Activated naive CD8-positive, alpha-beta T cell treated with anti-CD3 and anti-CD28 coated beads, Interleukin-2, amount 50 U/mL, for 24 hours (primary cell): Measurements from ENCODE around the gene GALNT2.

ENCODE experiments used
- ATAC-seq: fragments of 150-1000 bp; cut with Tn5 transposase; one replicate; pipeline ENCODE4 v1.10.0; 2021
- DNase-seq: peaks from one replicate; pipeline ENCODE4 v3.0.0; 2021
- H3K27ac Mint-ChIP-seq: one replicate; pipeline ENCODE4 v1.8.0; 2021; ENCODE audit warnings: mild to moderate bottlenecking, mixed read lengths
- H3K27me3 Mint-ChIP-seq: one replicate; pipeline ENCODE4 v1.8.0; 2021; ENCODE audit warnings: mixed read lengths
- H3K36me3 Mint-ChIP-seq: one replicate; pipeline ENCODE4 v1.8.0; 2021; ENCODE audit warnings: low read depth, mixed read lengths
- H3K4me1 Mint-ChIP-seq: one replicate; pipeline ENCODE4 v1.8.0; 2021; ENCODE audit warnings: mixed read lengths
- H3K4me3 Mint-ChIP-seq: one replicate; pipeline ENCODE4 v1.8.0; 2021; ENCODE audit warnings: mild to moderate bottlenecking, moderate library complexity, mixed read lengths
- H3K9me3 Mint-ChIP-seq: one replicate; pipeline ENCODE4 v1.8.0; 2021; ENCODE audit warnings: mixed read lengths

GALNT2 gene

DNA sequence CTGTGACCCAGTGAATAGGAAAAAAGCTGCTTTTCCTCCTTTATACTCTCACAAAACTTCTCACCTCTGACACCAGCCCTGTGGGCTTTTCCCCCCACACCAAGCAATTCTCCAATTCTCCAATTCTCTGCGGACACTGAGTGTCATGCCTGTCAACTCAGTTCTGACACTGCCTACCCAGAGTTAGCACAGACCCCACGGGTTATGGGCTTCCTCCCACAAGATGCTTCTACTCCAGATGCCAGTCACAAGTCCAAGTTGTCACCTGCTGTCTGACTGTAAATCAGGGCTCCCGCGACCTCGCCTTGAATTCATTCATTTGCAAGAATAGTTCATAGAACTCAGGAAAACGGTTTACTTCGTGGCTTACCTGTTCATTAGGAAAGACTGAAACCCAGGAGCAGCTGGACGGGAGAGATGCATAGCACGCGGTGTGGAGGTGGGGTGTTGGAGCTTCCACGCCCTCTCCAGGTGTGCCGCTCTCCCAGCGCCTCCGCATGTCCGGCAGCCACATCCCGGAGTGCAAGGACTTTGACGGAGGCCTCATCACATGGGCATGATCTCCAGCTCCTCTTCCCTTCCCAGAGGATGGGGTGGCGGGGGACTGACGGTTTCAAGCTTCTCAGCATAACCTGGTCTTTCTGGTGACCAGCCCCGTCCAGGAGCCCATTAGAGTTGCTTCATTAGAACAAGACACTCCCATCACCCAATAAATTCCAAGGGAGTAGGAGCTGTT, 204.4 kb downstream of the GALNT2 start:
- ATAC-seq (no peak), DNase-seq (no peak)
- Mint-ChIP-seq H3K27me3 (no peaks in the 10 kb centered on the region), H3K9me3 (no peaks in the 10 kb centered on the region), H3K4me1 (peaks cover 58% of the 10 kb centered on the region), H3K36me3 (peaks cover 27% of the 10 kb centered on the region), H3K4me3 (peak overlapping the region; percentile 36), H3K27ac (peak overlapping the region; percentile 93)

GRCh38 chr1:230272557-230272956, 205.5 kb downstream of the GALNT2 start:
- no peaks in the 10 kb centered on the region for H3K9me3 Mint-ChIP-seq
- no peak overlapping the region for H3K4me3 Mint-ChIP-seq
- H3K27ac Mint-ChIP-seq, result peak overlapping the region; percentile 64
- H3K27me3 Mint-ChIP-seq, result no peaks in the 10 kb centered on the region
- peaks cover 28% of the 10 kb centered on the region for H3K36me3 Mint-ChIP-seq
- DNase-seq (no peak), ATAC-seq (no peak)
- peaks cover 67% of the 10 kb centered on the region for H3K4me1 Mint-ChIP-seq

DNA sequence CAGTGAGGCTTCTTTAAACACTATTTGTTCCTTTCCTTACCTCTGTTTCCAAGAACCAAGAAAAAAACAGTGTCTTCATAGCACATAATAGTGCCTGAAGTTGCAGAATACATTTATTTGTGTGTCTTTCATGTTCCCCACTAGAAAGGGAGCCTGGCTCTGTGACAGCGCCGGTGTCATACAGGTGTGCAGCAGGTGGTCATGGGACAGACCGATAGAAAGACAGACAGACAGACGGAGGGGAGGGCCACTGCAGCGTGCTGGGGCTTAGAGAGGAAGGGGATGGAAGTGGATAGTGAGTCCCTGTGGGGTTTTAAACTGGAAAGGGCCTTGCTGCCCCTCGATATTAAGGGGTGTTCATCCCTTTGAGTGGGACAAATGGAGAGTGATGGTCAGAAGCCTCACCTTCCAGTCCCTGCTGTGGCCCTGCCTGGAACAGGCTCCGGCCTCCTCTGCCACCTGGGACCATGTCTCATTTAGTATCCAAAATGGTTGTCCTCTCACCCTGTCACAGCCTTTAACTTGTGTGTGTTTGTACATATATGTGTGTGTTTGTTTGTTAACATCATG, 206.2 kb downstream of the GALNT2 start:
- Mint-ChIP-seq H3K9me3 (no peaks in the 10 kb centered on the region), H3K27me3 (no peaks in the 10 kb centered on the region), H3K36me3 (peaks cover 28% of the 10 kb centered on the region), H3K4me1 (peaks cover 70% of the 10 kb centered on the region), H3K27ac (peak overlapping the region; percentile 72), H3K4me3 (no peak overlapping the region)
- no peak for DNase-seq
- ATAC-seq, result no peak

DNA sequence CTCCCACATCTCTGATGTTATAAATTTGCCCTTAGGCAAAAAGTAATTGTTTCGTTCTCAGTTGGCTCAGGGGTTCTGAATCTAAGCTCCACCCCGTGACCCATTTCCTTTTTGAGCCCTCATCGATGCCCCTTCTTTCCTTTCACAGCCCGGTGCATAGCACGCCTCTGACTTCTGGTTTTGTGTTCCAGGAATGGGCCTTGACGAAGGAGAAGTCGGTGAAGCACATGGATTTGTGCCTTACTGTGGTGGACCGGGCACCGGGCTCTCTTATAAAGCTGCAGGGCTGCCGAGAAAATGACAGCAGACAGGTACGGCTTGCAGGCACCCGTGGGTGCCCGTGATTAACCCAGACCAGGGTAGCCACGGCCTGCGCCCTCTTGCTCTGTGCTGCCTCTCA, 207.2 kb downstream of the GALNT2 start:
- H3K27ac Mint-ChIP-seq, result peak overlapping the region; percentile 72
- no peaks in the 10 kb centered on the region for H3K9me3 Mint-ChIP-seq
- H3K4me1 Mint-ChIP-seq, result peaks cover 76% of the 10 kb centered on the region
- DNase-seq, result no peak
- H3K36me3 Mint-ChIP-seq, result peaks cover 35% of the 10 kb centered on the region
- ATAC-seq, result peak; percentile 11
- no peaks in the 10 kb centered on the region for H3K27me3 Mint-ChIP-seq
- peak overlapping the region; percentile 4 for H3K4me3 Mint-ChIP-seq

DNA sequence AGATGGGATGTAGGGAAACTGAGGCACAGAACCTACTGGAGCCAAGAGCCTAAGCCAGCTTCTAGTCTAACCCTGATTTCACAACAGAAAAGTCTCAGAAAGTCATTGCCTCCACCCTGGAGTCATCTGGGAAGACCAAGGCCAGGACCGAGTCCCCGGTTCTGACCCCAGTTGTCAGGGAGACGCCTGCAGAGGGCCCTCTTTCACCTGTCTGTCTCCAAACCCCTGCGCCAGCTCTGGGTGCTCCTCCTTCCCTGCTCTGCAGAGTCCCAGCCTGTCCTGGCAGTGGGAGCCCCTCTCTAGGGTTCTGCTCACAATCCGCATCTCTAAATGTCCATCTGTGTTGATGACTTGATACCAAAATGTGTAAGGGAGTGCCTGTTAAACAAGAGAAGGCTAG, 209.4 kb downstream of the GALNT2 start:
- Mint-ChIP-seq H3K27ac (no peak overlapping the region), H3K27me3 (no peaks in the 10 kb centered on the region), H3K4me3 (no peak overlapping the region), H3K36me3 (peaks cover 39% of the 10 kb centered on the region), H3K4me1 (peaks cover 61% of the 10 kb centered on the region), H3K9me3 (no peaks in the 10 kb centered on the region)
- DNase-seq, result no peak
- no peak for ATAC-seq

- Mint-ChIP-seq H3K27me3 (no peaks in the 10 kb centered on the region), H3K36me3 (peaks cover 36% of the 10 kb centered on the region), H3K27ac (peak overlapping the region; percentile 49), H3K4me1 (peaks cover 59% of the 10 kb centered on the region), H3K9me3 (no peaks in the 10 kb centered on the region), H3K4me3 (no peak overlapping the region)
- DNase-seq, result no peak
- ATAC-seq, result no peak
Measured at GRCh38 chr1:230277201-230278025, 210.4 kb downstream of the GALNT2 start.

GRCh38 chr1:230278376-230278775, 211.3 kb downstream of the GALNT2 start:
- H3K4me3 Mint-ChIP-seq, result no peak overlapping the region
- H3K4me1 Mint-ChIP-seq, result peaks cover 50% of the 10 kb centered on the region
- DNase-seq, result no peak
- ATAC-seq, result no peak
- H3K27me3 Mint-ChIP-seq, result no peaks in the 10 kb centered on the region
- H3K27ac Mint-ChIP-seq, result no peak overlapping the region
- H3K9me3 Mint-ChIP-seq, result no peaks in the 10 kb centered on the region
- H3K36me3 Mint-ChIP-seq, result peaks cover 36% of the 10 kb centered on the region

GRCh38 chr1:230278871-230279582, 212.0 kb downstream of the GALNT2 start:
- Mint-ChIP-seq H3K36me3 (peaks cover 35% of the 10 kb centered on the region), H3K4me1 (peaks cover 43% of the 10 kb centered on the region), H3K27ac (peak overlapping the region; percentile 3), H3K9me3 (no peaks in the 10 kb centered on the region), H3K4me3 (no peak overlapping the region), H3K27me3 (no peaks in the 10 kb centered on the region)
- DNase-seq, result no peak
- no peak for ATAC-seq

GRCh38 chr1:230279583-230279945, 212.5 kb downstream of the GALNT2 start:
- H3K9me3 Mint-ChIP-seq, result no peaks in the 10 kb centered on the region
- no peak overlapping the region for H3K4me3 Mint-ChIP-seq
- no peak overlapping the region for H3K27ac Mint-ChIP-seq
- H3K27me3 Mint-ChIP-seq, result no peaks in the 10 kb centered on the region
- peaks cover 31% of the 10 kb centered on the region for H3K36me3 Mint-ChIP-seq
- no peak for DNase-seq
- peaks cover 38% of the 10 kb centered on the region for H3K4me1 Mint-ChIP-seq
- peak; percentile 10 for ATAC-seq

- Mint-ChIP-seq H3K4me3 (no peak overlapping the region), H3K27me3 (no peaks in the 10 kb centered on the region), H3K36me3 (peaks cover 32% of the 10 kb centered on the region), H3K4me1 (peaks cover 36% of the 10 kb centered on the region), H3K27ac (no peak overlapping the region), H3K9me3 (no peaks in the 10 kb centered on the region)
- no peak for DNase-seq
- ATAC-seq, result peak; percentile 34
Measured at GRCh38 chr1:230280054-230280795, 213.2 kb downstream of the GALNT2 start.

DNA sequence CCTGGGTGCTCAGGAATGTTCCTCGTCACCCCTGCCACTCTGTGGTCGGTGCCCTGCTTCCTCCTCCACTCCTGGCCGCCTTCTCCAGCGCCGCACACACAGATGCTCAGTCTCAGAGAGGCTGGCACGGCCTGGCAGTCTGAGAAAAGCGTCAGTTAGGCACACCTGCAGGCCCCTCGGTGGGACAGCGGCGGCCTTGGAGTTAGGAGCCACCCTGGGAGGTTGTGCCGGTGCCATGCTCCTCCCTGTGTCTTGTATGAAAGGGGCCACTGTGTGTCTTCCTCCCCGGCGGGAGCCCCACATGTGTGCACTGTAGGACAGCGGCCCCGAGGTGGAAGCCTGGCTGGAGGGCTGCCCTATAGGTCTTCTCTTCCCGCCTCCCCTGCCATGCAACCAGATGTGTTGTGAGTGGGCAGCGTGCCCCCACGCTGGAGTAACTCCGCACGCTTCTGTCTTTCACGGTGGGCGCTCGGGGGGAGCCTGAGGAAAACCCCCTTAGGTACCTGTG, 213.9 kb downstream of the GALNT2 start:
- no peaks in the 10 kb centered on the region for H3K9me3 Mint-ChIP-seq
- no peak for ATAC-seq
- H3K27me3 Mint-ChIP-seq, result no peaks in the 10 kb centered on the region
- no peak for DNase-seq
- no peak overlapping the region for H3K4me3 Mint-ChIP-seq
- no peak overlapping the region for H3K27ac Mint-ChIP-seq
- peaks cover 32% of the 10 kb centered on the region for H3K36me3 Mint-ChIP-seq
- H3K4me1 Mint-ChIP-seq, result peaks cover 36% of the 10 kb centered on the region

- no peaks in the 10 kb centered on the region for H3K9me3 Mint-ChIP-seq
- no peak for DNase-seq
- no peak for ATAC-seq
Measured at GRCh38 chr1:230281556-230281955, 214.5 kb downstream of the GALNT2 start.

DNA sequence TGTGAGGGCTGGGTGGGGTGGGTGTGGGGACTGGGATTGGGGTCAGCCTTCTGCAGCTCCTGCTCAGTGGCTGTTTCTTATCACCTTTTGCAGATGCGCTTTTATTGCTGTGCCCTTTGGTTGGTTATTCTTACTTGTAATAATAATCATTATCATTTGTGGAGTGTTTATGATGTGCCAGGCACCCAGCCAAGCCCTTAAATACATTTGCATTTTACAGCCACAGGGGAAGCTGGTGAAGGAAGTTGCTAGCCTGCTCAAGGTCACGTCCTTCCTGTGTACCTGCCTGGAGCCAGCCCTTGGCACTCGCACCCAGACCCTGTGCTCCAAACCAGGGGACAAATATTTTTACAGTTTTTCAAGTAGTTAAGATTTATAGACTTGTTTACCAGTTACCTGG, 215.1 kb downstream of the GALNT2 start:
- peaks cover 28% of the 10 kb centered on the region for H3K4me1 Mint-ChIP-seq
- no peaks in the 10 kb centered on the region for H3K27me3 Mint-ChIP-seq
- no peak overlapping the region for H3K27ac Mint-ChIP-seq
- peaks cover 26% of the 10 kb centered on the region for H3K36me3 Mint-ChIP-seq
- ATAC-seq (no peak), DNase-seq (no peak)
- no peaks in the 10 kb centered on the region for H3K9me3 Mint-ChIP-seq
- no peak overlapping the region for H3K4me3 Mint-ChIP-seq

More at GRCh38 chr1:230281556-230281955, 214.5 kb downstream of the GALNT2 start:
- H3K36me3 Mint-ChIP-seq, result peaks cover 29% of the 10 kb centered on the region
- no peak overlapping the region for H3K4me3 Mint-ChIP-seq
- no peak overlapping the region for H3K27ac Mint-ChIP-seq
- H3K4me1 Mint-ChIP-seq, result peaks cover 33% of the 10 kb centered on the region
- H3K27me3 Mint-ChIP-seq, result no peaks in the 10 kb centered on the region

DNA sequence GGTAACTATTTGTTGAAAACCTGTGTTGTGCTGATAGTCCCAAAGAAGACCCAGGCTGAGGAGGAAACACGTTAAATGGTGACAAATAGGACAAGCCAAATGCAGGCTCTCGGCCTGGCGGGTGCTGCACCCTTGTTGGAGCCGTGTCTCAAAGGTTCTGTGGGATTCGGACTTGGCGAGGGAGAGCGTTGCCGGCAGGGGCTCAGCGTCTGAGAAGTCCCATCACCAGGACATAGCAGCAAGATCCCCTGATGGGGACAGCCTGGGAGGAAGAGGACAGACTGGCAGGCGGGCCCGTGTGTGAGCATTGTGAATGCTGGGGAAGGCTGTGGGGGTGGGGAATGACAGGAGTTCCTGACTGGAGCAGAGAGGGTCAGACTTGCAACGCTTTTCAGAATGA, 216.6 kb downstream of the GALNT2 start:
- H3K9me3 Mint-ChIP-seq, result no peaks in the 10 kb centered on the region

More for the DNA sequence above, 216.6 kb downstream of the GALNT2 start:
- H3K36me3 Mint-ChIP-seq, result peaks cover 21% of the 10 kb centered on the region
- no peaks in the 10 kb centered on the region for H3K27me3 Mint-ChIP-seq
- no peak overlapping the region for H3K27ac Mint-ChIP-seq
- ATAC-seq, result no peak
- no peak for DNase-seq
- peaks cover 17% of the 10 kb centered on the region for H3K4me1 Mint-ChIP-seq
- no peak overlapping the region for H3K4me3 Mint-ChIP-seq
